Stimulated activated CD4-positive, alpha-beta T cell treated with anti-CD3 and anti-CD28 coated beads, Interleukin-1b, Interleukin-23, amount 100 ng/mL, for 24 hours (primary cell): ENCODE data around the gene AHRR.
"Not testable (repeated sequence)": the region's sequence is repeated elsewhere in the genome, so short reads cannot be mapped to it uniquely, and the experiment has no call there.

Source experiments
- DNase-seq, 4 experiments: peaks; one replicate each; pipeline ENCODE4 v3.0.0-alpha.2; 2020; ENCODE audit warnings: low read depth in 4 of 4, low spot score in 1 of 4

The AHRR gene

DNA sequence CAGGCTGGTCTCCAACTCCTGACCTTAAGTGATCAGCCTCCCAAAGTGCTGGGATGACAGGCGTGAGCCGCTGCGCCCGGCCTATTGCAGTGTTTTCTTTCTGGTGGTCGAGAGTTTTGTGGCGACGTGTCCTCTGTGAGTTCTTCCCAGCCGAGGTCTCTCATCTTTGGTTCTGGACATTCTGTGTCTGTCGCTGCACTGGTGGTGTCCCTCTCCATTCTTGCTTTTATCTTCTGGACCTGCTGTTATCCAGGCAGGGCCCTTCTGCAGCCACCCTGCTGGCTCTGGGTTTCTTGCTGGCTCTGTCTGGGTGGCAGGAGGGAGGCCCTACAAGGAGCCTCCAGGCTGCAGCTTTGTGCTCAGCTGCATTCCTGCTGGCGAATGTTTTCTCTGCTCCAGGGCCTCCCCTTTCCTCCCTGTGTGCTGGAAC, 72.3 kb downstream of the AHRR start:
- DNase-seq = no peak

DNA sequence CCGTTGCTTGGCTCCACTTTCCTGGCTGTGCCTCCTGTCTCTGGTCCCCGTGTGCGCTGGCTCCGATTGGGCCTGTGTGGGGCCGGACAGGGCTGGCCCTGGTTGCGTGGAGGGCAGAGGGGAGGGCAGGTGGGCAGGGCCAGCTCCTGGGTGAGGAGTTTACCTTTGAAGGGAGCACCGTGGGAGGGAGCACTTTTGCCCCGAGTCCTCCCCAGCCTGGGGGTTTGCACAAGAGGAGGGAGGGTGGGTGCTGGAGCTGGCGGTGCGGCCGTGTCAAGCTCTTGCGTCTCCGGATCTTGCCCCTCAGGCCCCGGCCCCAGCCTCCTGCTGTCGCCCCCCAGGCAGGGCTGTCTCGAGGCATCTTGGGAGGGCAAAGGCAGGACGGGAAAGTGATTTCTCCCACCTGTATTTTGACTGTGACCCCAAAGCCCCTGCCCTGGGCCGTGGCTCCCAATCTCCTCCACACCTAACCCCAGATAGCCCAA, 73.2 kb downstream of the AHRR start:
- DNase-seq = no peak

DNA sequence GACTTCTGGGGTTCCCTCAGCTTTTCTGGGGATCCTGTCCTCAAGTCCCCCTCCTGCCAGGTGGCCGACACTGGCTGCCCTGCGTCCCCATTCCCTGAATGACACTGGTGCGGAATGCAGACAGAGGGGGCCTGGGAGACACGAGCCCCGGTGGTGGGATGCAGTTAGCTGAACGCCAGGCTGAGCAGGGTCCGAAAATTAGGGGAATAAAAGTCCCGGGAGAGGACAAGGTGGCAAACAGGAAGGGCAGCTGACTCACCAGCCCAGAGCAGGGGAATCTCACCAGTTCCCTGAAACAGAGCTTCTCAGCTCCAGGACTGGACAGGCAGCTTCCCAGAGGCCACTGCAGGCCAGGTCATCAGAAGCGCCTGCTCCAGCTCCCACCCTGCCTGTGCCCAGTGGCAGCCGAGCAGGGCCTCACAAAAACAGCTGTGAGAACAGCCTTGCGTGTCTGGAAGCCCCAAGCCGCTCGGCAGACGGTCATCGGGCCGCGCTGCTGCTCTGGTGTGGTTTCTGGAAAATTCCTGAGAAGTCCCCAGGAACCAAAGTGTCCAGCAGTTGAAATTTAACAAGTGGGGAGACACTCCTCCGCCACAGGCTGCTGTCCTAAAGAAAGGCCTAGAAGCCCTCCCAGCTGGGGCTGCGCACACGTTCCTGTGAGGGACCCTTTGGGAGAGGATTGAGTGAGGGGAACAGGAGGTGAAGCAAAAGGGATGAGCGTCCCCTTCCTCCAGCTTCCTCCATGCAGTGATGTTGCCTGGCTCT, 73.8 kb downstream of the AHRR start:
- DNase-seq = no peak

DNA sequence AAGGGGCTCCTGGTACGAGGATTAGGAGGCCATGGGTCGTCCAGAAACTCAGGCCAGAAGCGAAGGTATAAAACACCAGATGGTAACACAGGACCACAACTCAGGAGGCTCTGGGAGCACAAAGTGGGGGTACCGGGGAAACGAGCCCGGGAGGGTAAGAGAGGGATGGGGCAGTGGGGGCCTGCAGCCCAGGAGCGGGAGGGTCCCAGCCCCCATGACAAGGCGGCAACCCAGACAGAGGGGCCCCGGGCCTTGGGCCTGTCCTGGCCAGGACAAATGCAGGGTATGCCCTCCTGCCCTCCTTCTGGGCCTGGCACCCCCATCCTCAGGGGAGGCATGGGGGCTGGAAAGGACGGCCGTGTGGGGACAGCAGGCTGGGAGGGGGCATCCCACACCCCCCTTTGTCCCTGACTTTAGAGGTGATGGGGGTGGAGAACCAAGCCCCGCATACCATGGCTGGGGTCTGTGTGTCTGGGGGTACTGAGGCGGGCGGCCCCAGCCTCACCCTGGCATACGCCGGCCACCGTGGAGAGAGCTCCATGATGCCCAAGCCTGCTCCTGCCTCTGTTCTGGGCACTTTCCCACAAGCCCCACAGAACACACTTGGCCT, 74.5 kb downstream of the AHRR start:
- no peak for DNase-seq

DNA sequence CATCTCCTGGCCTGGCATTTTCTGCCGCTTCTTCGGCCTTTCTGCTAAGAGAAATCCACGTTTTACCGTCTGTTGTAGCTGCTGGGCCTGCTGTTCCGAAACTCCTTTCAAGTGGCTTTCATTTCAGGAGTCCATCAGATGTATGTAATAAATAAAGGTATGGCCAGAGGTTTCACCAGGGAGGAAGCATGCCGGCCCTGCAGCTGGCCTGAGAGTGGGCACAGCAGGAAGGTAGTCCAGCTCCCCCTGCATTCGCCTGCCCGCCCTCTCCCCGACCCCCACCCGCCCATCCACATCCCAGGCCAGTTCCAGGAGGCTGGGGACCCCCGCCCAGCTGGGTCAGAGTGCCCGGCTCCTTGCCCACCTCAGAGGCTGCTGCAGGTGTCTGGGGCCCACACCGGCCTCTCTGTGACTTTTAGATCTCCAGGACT, 75.0 kb downstream of the AHRR start:
- no peak for DNase-seq

DNA sequence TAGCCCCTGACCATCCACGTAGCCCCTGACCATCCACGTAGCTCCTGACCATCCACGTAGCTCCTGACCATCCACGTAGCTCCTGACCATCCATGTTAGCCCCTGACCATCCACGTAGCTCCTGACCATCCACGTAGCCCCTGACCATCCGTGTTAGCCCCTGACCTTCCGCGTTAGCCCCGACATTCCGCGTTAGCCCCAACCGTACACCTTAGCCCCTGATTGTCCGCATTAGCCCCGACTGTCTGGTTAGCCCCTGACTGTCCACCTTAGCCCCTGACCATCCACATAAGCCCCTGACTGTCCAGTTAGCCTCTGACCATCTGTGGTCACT, 76.6 kb downstream of the AHRR start:
- DNase-seq = not testable (repeated sequence)

DNA sequence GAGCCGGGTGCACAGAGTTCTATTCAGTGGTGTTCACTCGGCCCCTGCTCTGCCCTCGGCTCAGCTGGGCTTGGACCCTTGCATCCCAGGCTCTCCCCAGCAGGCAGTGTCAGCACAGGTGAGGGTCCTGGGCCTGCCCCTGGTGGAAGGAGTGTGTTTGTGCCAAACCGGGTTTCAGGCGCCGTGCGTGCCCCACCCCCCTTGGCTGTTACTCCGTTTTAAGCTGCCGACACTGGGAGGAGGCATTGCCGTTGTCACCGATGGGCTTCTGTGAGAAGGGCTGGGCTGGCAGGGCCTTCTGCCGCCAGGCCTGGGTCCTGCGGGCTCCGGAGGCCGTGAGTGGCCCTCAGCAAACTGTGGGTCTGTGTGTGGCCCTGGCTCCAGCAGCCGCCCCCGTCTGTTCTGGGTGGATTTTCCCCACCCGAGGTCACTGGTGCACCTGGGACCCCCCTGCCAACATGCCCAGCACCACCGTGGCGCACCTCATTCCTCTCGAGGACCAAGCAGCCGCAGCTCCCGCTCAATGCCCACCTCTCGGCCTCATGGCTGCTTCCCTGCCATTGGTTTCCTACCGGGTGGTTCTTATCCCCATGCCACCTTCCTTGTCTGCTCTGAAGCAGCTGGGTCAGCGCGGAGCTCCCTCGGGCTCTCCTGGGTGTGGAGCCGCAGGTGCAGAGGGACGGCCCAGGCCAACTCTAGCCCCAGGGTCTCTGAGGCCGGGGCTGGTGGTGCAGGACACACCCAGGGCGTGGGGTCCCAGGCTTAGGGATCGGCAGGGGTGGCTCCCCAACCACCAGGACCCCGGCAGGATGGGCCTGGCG, 77.2 kb downstream of the AHRR start:
- DNase-seq = no peak

DNA sequence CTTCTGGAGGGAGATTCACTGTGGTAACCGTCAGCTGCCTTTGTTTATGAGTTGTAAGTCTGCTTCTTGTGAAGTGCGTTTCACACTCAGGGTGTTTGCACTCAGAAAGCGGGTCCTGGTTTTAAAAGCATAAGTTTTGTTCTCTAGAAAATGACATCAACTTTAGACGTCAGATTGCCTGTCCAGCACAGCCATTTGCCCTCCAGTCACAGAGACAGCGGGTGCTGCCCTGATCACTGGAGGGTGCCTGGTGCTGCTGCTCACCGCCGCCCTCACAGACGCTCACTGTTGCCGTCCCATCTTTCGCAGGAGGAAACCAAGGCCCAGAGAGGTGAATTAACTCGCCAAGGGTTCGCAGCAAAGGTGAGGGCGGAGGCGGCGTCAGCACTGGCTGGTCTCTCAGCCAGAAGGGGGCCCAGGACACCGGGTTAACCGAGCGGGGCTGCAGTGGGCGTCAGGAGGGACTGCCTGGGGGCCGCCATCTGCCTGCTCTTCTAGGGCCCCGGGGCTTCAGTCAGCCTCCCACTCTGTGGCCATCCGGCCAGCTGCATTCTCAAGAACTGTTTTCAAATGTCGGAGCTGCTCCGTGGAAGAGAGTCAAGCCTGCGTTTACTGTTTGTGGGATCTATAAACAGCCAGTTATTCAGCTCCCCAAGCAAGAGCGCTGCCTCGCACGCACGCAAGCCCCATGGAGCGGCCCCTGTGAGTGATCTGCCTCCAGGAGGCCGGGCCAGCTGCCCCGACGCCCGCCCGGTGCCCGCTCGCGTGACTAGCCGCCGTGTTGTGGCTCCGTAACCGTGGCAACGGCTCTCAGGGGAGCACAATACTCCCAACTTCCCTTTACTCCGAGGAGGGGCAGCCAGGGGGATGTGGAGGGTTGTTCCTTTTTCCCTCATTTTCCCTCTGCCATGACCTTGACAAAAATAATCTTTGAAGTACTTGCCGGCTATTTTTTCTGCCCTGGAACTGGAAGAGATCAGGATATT, 78.1 kb downstream of the AHRR start:
- DNase-seq = peak in 2 of 4 experiments; percentile 41 to 45

DNA sequence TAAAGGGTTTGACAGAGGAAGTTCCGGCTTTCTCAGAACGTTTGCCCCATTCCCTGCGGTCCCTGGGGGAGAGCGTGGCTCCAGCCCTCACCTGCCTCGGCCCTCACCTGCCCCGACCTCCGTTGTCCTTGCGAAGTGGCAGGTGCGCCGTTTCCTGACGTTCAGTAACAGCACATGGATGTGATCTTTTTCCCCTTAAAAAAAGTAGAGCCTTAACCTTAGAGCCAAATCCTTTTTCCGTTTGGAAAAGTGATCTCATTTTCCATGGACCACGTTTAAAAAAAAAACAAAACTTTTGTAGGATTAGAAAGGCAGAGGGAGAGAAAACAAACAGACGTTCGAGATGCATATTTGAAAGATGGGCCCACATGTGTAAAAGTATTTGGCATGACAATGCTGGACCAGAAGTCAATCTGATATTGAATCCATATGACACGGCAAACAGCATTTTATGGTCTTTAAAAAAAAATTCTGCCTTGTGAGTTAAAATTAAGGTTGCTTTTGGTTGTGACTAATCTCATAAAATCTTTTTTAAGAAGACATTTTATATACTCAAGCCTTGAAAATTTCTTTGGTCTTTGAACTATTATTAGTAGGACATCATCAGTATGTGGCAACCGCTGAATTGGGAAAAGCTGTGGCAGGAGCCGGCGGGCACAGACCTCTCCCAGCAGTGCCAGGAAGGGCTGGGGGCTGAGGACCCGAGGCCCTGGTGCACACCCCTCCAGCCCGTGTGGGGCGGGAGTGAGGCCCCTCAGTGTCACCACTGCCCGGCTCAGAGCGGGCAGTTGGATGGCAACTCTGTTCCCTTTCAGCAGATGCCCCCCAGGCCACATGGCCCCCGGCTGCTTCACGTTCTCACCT, 79.0 kb downstream of the AHRR start:
- DNase-seq = no peak

DNA sequence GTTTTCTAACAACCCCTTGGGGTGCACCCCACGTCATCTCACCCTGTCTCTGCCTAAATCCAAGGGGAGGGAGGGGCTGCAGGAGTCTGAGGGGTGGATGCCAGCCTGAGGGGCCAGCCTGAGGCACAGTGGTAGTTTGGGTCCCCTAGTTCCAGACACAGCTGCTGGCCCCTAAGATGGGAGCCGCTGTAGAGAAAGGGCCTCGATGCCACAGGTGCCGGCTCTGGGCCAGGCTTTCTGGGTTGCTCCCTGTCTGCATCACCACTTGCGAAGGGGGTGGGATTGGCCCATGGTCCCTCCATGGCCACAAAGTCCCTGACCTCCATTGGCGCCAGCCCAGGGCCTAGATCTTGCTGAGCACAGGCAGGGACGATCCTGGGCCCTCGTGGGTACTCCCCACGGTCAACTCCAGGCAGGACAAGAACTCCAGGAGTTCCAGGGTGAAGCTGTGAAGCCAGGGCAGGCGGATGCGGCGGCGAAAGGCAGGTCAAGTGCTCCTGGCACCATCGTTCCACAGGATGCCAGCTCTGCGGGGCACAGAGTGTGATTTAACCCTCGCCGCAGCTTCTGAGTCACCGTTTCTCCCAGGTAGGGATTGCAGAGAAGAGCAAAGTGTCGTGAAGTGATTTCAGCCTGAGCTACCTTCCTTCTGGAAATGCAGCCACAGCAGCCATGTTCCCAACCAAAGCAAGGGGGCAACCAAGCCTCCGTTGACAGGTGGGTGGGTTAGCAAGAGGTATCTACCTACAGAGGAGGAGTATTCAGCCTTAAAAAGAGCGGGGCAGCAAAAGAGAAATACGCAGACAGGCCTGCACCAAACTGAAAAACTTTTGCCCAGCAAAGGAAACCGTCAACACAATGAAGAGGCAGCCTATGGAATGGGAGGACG, 79.9 kb downstream of the AHRR start:
- DNase-seq = no peak

DNA sequence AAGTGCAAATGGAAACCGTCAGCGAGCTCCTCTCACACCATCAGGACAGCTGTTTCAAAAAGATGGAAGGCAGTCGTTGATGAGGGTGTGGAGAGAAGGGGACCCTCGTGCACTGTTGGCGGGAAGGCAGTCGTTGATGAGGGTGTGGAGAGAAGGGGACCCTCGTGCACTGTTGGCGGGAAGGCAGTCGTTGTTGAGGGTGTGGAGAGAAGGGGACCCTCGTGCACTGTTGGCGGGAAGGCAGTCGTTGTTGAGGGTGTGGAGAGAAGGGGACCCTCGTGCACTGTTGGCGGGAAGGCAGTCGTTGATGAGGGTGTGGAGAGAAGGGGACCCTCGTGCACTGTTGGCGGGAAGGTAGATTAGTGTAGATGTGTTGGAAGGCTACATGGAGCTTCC, 80.7 kb downstream of the AHRR start:
- DNase-seq = not testable (repeated sequence)

DNA sequence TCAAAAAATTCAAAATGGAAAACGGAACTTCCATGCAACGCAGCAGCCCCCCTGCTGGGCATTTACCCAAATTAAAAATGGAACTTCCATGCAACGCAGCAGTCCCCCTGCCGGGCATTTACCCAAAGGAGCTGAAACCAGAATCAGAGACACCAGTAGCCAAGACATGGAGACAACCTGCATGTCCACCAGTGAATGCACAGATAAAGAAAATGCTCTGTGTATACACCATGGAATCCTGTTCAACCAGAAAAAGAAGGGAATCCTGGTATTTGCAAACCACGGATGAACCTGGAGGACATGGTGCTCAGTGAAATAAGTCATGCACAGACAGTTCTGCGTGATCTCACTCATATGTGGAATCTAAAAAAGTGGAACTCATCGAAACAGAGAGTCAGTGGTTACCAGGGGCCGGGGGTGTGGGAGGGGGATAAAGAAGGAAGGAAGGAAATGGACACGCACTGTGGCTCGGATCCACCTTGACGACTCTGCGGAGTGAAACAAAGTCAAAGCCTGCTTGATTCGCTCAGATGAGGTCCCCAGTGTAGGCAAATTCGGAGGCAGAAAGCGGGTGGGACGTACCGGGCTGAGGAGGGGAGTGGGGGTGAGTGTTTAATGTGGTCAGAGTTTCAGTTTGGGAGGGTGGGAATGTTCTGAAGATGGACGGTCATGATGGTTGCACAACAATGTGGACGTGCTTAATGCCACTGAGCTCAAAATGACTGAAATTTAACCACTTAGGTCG, 81.3 kb downstream of the AHRR start:
- DNase-seq = no peak

DNA sequence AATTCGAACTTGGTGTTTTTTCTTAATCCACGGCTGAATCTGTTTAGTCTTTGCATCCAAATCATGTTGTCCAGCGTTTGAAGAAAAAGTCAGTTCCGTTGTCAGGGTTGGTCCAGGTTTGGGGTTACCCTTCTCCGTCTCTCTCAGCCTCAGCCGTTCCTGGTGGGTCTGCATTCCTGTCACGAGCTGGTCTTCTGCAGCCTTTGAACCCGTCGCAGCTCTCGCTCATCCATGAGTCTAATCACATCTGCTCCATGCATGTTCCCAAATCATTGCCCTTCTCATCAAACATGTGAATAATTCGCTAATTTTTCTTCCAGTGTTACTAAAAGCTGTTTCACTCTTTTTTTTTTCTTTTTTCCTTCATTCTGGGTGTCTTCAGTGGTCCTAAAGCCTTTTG, 82.5 kb downstream of the AHRR start:
- DNase-seq = no peak

DNA sequence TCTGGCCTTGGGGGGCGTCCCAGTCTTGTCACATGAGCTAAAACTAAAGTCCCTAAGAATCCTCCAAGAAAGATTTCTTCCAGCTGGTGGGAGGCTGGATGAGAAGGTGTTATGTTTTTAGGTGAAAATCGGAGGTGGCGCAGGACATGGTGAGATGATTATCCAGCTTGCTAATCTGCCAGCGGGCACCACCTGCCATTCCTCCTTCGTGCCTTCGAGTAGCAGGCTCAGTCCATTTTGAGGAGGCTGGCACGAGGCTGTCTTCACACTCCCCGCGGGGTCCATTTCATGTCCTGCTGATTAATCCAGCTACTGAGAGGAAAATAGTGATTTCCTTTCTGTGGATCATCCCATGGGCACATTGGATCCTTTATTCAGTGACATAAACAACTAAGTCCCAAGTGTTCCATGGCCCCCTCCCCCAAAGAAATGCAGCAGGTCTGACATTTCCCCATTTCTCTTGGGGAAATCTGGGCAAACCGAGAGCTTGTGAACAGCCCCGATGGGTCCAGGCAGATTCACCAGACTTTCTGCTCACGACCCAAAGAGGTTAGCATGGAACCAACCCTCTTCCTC, 83.2 kb downstream of the AHRR start:
- no peak for DNase-seq

DNA sequence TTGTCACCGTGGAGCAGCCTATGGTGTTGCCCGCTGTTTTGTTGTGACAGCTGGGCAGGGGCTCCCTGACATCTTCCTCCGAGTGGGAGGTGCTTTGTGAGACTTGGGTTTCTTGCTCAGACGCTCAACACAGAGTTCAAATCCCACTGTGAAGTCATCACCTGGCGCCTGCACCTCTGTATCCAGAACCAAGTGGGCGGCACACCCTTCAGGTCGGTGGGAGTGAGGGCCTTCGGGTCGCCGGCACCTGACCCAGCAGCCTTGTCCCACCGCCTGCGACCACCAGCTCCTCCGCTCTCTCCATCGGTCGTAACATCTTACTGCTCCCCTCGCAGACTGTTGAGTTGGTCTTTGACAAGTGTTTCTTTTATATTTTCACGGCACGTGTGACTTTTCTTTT, 83.9 kb downstream of the AHRR start:
- DNase-seq = no peak

DNA sequence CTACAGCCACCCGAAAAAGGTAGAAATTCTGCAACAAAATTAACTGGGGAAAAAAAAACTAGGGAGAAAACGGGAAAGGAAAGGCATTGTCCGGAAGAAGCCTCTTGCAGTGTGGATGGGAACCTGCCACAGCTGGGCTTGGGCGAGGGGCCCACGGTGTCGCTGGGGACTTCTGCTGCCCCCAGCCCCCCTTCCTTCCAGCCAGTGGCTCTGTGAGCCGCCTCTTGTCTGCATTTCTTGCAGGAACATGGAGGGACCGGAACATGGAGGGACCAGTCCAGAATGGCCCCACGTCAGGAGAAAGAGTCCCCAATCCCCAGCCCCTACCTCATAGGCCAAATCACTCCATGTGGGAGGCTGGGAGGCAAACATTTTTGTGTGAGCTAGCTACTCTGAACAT, 84.5 kb downstream of the AHRR start:
- no peak for DNase-seq

DNA sequence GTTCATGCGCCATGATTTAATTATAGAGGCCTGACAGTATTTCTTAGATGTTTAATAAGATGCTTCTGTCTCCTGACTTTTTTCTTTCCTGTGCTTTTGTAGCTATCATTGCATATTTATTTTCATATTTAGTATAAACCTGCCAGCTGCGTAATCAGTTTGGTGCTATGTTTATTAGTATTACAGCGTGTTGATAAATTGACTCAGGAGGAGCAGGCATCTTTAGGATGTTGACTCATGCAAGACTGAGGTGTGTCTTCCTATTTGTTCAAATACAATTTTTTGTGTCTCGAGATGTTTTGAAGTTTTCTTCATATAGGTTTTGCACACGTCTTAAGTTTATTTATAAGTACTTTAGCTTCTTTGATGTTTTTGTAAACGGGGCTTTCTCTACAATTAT, 85.5 kb downstream of the AHRR start:
- no peak for DNase-seq

DNA sequence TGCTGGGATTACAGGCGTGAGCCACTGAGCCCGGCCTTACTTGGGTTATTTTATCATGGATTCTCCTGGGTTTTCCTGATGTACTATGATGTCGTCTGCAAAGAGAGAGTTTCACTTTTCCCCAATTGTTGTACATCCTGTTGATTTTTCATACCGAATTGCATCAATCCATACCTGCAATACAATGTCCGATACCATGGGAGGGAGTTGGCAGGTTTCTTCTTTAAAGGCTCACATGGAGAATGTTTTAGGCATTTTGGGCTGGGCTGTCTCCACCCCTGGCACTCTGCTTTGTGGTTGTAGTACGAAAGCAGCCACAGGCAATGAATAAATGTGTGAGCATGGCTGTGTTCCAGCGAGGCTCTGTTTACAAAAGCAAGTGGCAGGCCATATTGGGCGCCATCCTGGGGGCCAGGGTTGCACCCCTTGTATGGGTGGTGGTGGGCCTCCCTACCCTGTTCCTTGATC, 86.3 kb downstream of the AHRR start:
- DNase-seq = no peak
